ENCODE measurements around the gene CHST10. TPM values are rescaled to one million over a fixed set of nuclear protein-coding genes. Genes with fewer than 3 reads are reported as not detected.

Gene CHST10
- total RNA-seq, 1 experiment from 2014 or later: not detected

DNA sequence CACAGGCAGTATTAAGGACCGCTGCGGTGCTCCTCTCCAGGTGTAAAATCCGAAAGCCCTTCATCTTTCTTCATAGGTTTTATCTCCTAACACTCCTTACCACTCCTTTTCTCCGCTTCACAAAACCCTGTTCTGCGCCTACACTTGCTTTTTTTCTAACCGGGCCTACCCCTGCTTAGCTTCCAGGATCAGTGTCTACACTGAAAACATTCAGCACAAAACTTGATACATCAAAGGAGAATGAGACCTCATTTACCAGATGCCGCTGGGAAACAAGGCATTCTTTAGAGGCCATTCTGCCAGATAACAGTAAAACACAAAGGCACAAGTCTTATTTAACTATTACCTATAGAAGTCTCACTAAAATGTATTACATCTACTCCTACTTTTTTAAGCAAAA lies 13.1 kb downstream of the CHST10 start:
- ChIA-PET POLR2A (no interaction called here), CTCF (no interaction called here)
- no peaks in the 10 kb centered on the region for H3K4me1 Mint-ChIP-seq (ENCODE audit: low read depth, unreplicated experiment)
- intact Hi-C loops (cut with micrococcal nuclease; ENCODE audit: unreplicated experiment): no loop called here
- TF ChIP-seq CTCF (IDR thresholded peaks at IDR 0.05; ENCODE audit: insufficient read depth in 1 of 2, low read depth in 1 of 2, low read length in 1 of 2, severe bottlenecking in 1 of 2, unreplicated experiment in 1 of 2): no peak
- no peaks in the 10 kb centered on the region for H3K4me1 ChIP-seq
- H3K9me3 Mint-ChIP-seq (ENCODE audit: unreplicated experiment): no peaks in the 10 kb centered on the region
- no peak overlapping the region for H3K27ac Mint-ChIP-seq (ENCODE audit: unreplicated experiment)
- no peaks in the 10 kb centered on the region for H3K36me3 Mint-ChIP-seq (ENCODE audit: insufficient read depth, unreplicated experiment)
- no peak overlapping the region for H3K4me3 ChIP-seq (ENCODE audit: low read depth, low read length)
- no peak for DNase-seq
- BruUV-seq (replicated peaks): no TSS peak
- peaks cover 10% of the 10 kb centered on the region for H3K27me3 Mint-ChIP-seq (ENCODE audit: insufficient read depth, unreplicated experiment)
- no peak overlapping the region for H3K4me3 Mint-ChIP-seq (ENCODE audit: unreplicated experiment)
- no peaks in the 10 kb centered on the region for H3K36me3 ChIP-seq (ENCODE audit: control insufficient read depth, insufficient read depth, low read length)
- no peaks in the 10 kb centered on the region for H3K9me3 ChIP-seq
- H3K27me3 ChIP-seq (replicated peaks; ENCODE audit: control insufficient read depth, insufficient read depth, low read length): peaks cover 1% of the 10 kb centered on the region; the same call in 1 of the 2 replicates

- Histone ChIP-seq H3K4me3 (ENCODE audit: low read depth, low read length) (no peak overlapping the region), H3K9me3 (no peaks in the 10 kb centered on the region), H3K36me3 (ENCODE audit: control insufficient read depth, insufficient read depth, low read length) (no peaks in the 10 kb centered on the region), H3K4me1 (no peaks in the 10 kb centered on the region), H3K27me3 (replicated peaks; ENCODE audit: control insufficient read depth, insufficient read depth, low read length) (peaks cover 1% of the 10 kb centered on the region; the same call in 1 of the 2 replicates)
- intact Hi-C loops (cut with micrococcal nuclease; ENCODE audit: unreplicated experiment): no loop called here
- H3K4me1 Mint-ChIP-seq (ENCODE audit: low read depth, unreplicated experiment): no peaks in the 10 kb centered on the region
- no peak for DNase-seq
- H3K27me3 Mint-ChIP-seq (ENCODE audit: insufficient read depth, unreplicated experiment): peaks cover 10% of the 10 kb centered on the region
- POLR2A ChIA-PET: no interaction called here
- no peak overlapping the region for H3K27ac Mint-ChIP-seq (ENCODE audit: unreplicated experiment)
- CTCF ChIA-PET: no interaction called here
- no peaks in the 10 kb centered on the region for H3K36me3 Mint-ChIP-seq (ENCODE audit: insufficient read depth, unreplicated experiment)
- no peak for TF ChIP-seq CTCF (IDR thresholded peaks at IDR 0.05; ENCODE audit: insufficient read depth in 1 of 2, low read depth in 1 of 2, low read length in 1 of 2, severe bottlenecking in 1 of 2, unreplicated experiment in 1 of 2)
- H3K9me3 Mint-ChIP-seq (ENCODE audit: unreplicated experiment): no peaks in the 10 kb centered on the region
- no TSS peak for BruUV-seq (replicated peaks)
- H3K4me3 Mint-ChIP-seq (ENCODE audit: unreplicated experiment): no peak overlapping the region
Observed at GRCh38 chr2:100403722-100404121, 13.7 kb downstream of the CHST10 start.

DNA sequence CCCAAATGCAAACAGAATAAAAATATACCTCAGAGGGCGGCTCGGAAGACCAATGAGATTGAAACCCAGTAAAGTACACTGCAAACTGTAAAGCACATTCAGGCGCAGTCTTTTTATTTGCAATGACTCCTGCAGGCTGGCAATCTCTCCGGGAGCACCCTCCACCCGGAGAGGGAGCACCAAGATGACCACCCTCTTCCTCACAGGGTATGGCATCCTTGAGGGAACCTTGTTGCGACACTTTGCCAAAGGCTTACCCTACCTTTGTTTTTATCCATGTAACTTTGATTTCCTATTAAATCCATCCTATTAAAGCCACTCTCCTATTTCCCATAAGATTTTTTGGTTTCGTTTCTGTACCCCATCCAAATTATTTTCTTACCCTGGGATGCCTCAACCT lies 16.2 kb downstream of the CHST10 start:
- no peaks in the 10 kb centered on the region for H3K27me3 ChIP-seq (replicated peaks; ENCODE audit: control insufficient read depth, insufficient read depth, low read length)

More for the DNA sequence above, 16.2 kb downstream of the CHST10 start:
- H3K4me1 Mint-ChIP-seq (ENCODE audit: low read depth, unreplicated experiment): no peaks in the 10 kb centered on the region
- H3K36me3 ChIP-seq (ENCODE audit: control insufficient read depth, insufficient read depth, low read length): no peaks in the 10 kb centered on the region
- POLR2A ChIA-PET: no interaction called here
- no peak overlapping the region for H3K4me3 ChIP-seq (ENCODE audit: low read depth, low read length)
- H3K27ac Mint-ChIP-seq (ENCODE audit: unreplicated experiment): no peak overlapping the region
- BruUV-seq (replicated peaks): no TSS peak
- no peak overlapping the region for H3K4me3 Mint-ChIP-seq (ENCODE audit: unreplicated experiment)
- no peak for TF ChIP-seq CTCF (IDR thresholded peaks at IDR 0.05; ENCODE audit: insufficient read depth in 1 of 2, low read depth in 1 of 2, low read length in 1 of 2, severe bottlenecking in 1 of 2, unreplicated experiment in 1 of 2)
- no peaks in the 10 kb centered on the region for H3K36me3 Mint-ChIP-seq (ENCODE audit: insufficient read depth, unreplicated experiment)
- DNase-seq: no peak
- CTCF ChIA-PET: no interaction called here
- intact Hi-C loops (cut with micrococcal nuclease; ENCODE audit: unreplicated experiment): no loop called here
- no peaks in the 10 kb centered on the region for H3K9me3 Mint-ChIP-seq (ENCODE audit: unreplicated experiment)
- H3K27me3 Mint-ChIP-seq (ENCODE audit: insufficient read depth, unreplicated experiment): peaks cover 12% of the 10 kb centered on the region
- H3K4me1 ChIP-seq: no peaks in the 10 kb centered on the region
- no peaks in the 10 kb centered on the region for H3K9me3 ChIP-seq
